GM08714 (cell line): ENCODE data around the gene NFATC3.
"Not testable (repeated sequence)": the region's sequence is repeated elsewhere in the genome, so short reads cannot be mapped to it uniquely, and the experiment has no call there.

Experiments
- H3K4me3 ChIP-seq: fragments of 200-500 bp; sonication (Bioruptor generic); 2 replicates; pipeline ENCODE4 v1.5.1; 2014; ENCODE audit warnings: mild to moderate bottlenecking, low read length, inconsistent platforms
- ZNF274 ChIP-seq: IDR thresholded peaks from 2 replicates; pipeline ENCODE4 v1.6.1; 2012; ENCODE audit warnings: mild to moderate bottlenecking, low read depth, low read length

NFATC3 gene

DNA sequence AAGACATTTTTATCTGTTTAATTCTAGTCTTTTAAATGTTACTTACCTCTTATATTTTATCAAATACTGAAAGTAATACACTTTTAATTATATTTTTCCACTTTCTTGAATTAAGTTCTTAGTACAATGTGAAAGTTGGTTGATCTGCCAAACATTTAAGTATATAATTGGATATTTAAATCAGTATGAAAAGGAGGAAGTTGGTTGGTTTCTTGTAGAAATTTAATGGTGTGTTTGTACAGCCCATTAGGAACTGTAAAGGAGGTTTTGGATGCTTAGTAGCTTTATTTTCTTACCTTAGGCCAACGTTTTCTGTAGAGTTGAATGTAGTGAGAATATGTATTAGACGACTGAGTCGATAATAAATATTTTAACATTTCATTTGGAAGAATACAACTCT lies 5.4 kb downstream of the NFATC3 start:
- no peak overlapping the region for H3K4me3 ChIP-seq

DNA sequence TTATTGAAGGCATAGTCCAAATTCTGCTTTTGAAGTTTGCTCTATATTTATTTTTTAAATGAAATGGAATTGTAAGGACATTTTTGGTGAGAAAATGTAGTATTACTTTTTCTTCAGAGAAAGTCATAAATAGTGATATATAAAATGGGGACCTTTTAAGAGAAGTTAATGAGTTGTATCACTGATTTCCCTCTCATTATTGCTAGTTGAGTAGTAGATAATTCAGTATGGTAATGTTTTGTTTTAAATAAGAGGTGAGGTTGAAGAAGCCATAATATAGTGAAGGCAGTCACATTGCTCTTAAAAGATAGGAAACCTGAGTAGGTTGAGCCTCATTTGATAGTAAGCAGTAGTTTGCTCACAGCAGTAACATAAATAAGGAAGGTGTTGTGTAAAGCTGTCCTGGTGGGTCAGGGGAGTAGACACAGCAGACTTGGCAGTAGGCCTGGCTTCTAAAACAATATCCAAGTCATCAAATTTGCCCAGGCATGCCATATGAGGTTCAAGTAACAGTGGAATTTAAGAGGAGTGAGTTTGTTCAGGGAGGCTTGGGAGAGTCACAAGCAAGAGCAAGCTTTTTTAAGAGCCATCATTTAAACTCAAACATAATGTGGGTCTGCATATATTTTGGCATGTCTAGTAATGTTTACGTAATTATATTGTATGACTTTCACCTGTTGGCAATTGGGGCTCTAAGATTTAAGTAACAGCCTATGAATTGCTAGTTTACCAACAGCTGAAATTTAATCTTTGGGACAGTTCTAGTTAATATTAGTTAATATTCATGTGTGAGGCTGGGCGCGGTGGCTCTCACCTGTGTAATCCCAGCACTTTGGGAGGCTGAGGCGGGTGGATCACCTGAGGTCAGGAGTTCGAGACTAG lies 6.5 kb downstream of the NFATC3 start:
- no peak for TF ChIP-seq ZNF274
- H3K4me3 ChIP-seq, result no peak overlapping the region

More for the DNA sequence above, 5.4 kb downstream of the NFATC3 start:
- no peak for TF ChIP-seq ZNF274

- not testable (repeated sequence) for H3K4me3 ChIP-seq
Measured at GRCh38 chr16:68092275-68092674, 7.1 kb downstream of the NFATC3 start.

- TF ChIP-seq ZNF274, result no peak
- no peak overlapping the region for H3K4me3 ChIP-seq
Measured at GRCh38 chr16:68093816-68094613, 8.8 kb downstream of the NFATC3 start.

- TF ChIP-seq ZNF274, result no peak
- no peak overlapping the region for H3K4me3 ChIP-seq
Measured at GRCh38 chr16:68094614-68094934, 9.4 kb downstream of the NFATC3 start.

DNA sequence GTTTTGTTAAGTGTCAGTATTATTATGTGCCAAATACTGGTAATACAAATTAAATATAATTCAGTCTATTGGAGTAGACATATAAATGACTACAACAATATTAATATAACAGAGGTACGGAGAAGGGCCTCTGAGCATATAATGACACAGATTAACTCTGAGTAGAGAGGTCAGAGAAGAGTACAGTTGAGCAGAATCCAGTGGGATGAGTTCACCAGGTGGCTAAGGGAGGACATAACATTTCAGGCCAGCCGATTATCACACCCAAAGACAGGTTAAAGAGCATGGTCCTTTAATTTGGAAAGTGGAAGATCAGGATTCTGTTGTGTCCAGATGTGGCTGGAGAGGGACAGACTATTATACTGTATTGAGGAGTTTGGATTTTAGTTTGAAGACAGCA lies 11.3 kb downstream of the NFATC3 start:
- TF ChIP-seq ZNF274, result no peak
- no peak overlapping the region for H3K4me3 ChIP-seq

- no peak overlapping the region for H3K4me3 ChIP-seq
- TF ChIP-seq ZNF274, result no peak
Measured at GRCh38 chr16:68097088-68097487, 11.9 kb downstream of the NFATC3 start.

DNA sequence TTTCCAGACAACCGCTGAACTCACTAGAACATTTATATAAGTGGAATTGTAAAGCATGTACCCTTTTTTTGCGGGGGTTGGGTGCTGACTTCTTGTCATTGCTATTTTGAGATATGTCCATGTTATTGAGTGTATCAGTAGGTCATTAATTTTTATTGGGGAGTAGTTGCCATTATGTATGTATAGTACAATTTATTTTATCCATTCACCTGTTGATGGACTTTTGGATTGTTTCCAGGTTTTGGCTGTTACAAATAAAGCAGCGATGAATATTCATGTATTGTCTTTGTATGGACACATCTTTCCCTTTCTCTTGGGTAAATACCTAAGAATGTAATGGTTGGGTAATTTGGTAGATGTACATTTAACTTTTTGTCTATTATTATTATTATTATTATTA lies 12.7 kb downstream of the NFATC3 start:
- TF ChIP-seq ZNF274, result no peak
- H3K4me3 ChIP-seq, result no peak overlapping the region

- H3K4me3 ChIP-seq, result no peak overlapping the region
- no peak for TF ChIP-seq ZNF274
Measured at GRCh38 chr16:68100488-68100887, 15.3 kb downstream of the NFATC3 start.

DNA sequence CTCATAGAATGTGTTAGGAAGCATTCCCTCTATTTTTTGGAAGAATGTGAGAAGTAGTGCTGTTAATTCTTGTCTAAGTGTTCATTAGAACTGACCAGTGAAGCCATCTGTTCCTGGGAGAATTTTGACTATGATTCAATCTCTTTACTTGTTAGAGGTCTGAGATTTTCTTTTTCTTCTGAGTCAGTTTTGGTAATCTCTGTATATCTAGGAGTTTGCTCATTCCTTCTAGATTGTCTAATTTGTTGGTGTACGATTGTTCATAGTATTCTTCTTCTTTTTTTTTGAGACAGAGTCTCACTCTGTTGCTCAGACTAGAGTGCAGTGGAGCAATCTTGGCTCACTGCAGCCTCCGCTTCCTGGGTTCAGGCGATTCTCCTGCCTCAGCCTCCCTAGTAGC lies 20.4 kb downstream of the NFATC3 start:
- no peak for TF ChIP-seq ZNF274
- no peak overlapping the region for H3K4me3 ChIP-seq

- not testable (repeated sequence) for H3K4me3 ChIP-seq
Measured at GRCh38 chr16:68107230-68107928, 22.2 kb downstream of the NFATC3 start.

GRCh38 chr16:68109156-68109555 lies 24.0 kb downstream of the NFATC3 start:
- H3K4me3 ChIP-seq, result not testable (repeated sequence)

DNA sequence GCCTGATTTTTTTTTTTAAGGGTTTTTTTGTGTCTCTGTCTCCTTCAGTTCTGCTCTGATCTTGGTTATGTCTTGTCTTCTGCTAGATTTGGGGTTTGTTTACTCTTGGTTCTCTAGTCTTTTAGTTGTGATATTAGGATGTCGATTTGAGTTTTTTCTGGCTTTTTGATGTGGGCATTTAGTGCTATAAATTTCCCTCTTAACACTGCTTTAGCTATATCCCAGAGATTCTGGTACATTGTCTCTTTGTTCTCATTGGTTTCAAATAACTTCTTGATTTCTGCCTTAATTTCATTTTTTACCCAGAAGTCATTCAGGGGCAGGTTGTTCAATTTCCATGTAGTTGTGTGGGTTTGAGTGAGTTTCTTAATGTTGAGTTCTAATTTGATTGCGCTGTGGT lies 25.4 kb downstream of the NFATC3 start:
- H3K4me3 ChIP-seq, result not testable (repeated sequence)

DNA sequence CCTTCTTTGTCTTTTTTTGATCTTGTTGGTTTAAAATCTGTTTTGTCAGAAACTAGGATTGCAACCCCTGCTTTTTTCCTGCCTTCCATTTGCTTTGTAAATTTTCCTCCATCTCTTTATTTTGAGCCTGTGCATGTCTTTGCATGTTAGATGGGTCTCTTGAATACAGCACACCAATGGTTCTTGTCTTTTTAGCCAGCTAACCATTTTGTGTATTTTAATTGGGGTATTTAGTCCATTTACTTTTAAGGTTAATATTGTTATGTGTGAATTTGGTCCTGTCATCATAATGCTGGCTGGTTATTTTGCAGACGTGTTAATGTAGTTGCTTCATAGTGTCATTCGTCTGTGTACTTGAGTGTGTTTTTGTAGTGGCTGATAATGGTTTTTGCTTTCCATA lies 26.2 kb downstream of the NFATC3 start:
- TF ChIP-seq ZNF274, result no peak
- H3K4me3 ChIP-seq, result no peak overlapping the region
